Pancreas (tissue), 10 donors: ENCODE results near the gene RETREG2. TPM values are rescaled to one million over a fixed set of nuclear protein-coding genes. Genes with fewer than 3 reads are reported as not detected.

ENCODE experiments used
- ATAC-seq, 4 donors: fragments of 200-7000 bp; cut with Tn5 transposase; one replicate each; pipeline versions ENCODE4 v1.8.0 to v1.9.1; 2020; ENCODE audit warnings: mild to moderate bottlenecking in 4 of 4, moderate library complexity in 4 of 4
- DNase-seq, 6 donors: peaks; one replicate each; pipeline ENCODE4 v3.0.0-alpha.2; 2020
- FAIRE-seq: peaks from 2 replicates; lab custom pipeline; 2012; peaks lifted over from hg19 to GRCh38; lab: Jason Lieb, UNC
- H3K27ac ChIP-seq, 4 donors: fragments of 200-600 bp; sonication (generic); 1 replicate in 3 of 4; 2 replicates in 1 of 4; pipeline versions ENCODE4 v1.5.0 to v1.8.0; 2020
- H3K27me3 ChIP-seq, 4 donors: fragments of 200-600 bp; one replicate each; pipeline ENCODE4 v1.8.0; 2021
- H3K36me3 ChIP-seq, 3 donors: fragments of 200-600 bp; sonication (generic) in 1 of 3; one replicate each; pipeline versions ENCODE4 v1.5.0 to v1.8.0; 2020 to 2021
- H3K4me1 ChIP-seq, 3 donors: fragments of 200-600 bp; one replicate each; pipeline ENCODE4 v1.8.0; 2021
- H3K4me3 ChIP-seq, 4 donors: fragments of 200-600 bp; sonication (generic) in 2 of 4; one replicate each; pipeline versions ENCODE4 v1.5.0 to v1.8.0; 2020 to 2021
- H3K9me3 ChIP-seq, 4 donors: fragments of 200-600 bp; one replicate each; pipeline ENCODE4 v1.8.0; 2021
- WGBS, 2 donors: extraction: QIAGEN DNeasy Blood & Tissue Kit; methylation state at CpG; one replicate each; pipeline ENCODE4 v1.1.7; 2013; 5-methylcytosine and 5-hydroxymethylcytosine counted together
- intact Hi-C, 3 donors: fragments of 100-400 bp; cut with DNase I; formaldehyde crosslinking; loops; one replicate each; pipeline versions ENCODE4 v1.11.1 to v1.14.2; 2022
- polyA plus RNA-seq, 2 donors: library from polyadenylated mRNA; stranded (reverse); fragments of 200-250 nt; gene quantifications; one replicate each; pipeline ENCODE4 v1.2.3, GENCODE V29; 2013
- total RNA-seq, 6 donors: library from RNA; stranded (reverse); fragmentation: NEBNext Ultra II Directional in 4 of 6; extraction: Animal tissue kit (Norgen Biotek cat#: 25700) in 4 of 6; gene quantifications; one replicate each; pipeline versions ENCODE4 v1.2.1 to v1.2.4, GENCODE V29; 2021 to 2023
- TF ChIP-seq, protein P1 (sequence below), 4 donors: fragments of 200-600 bp; sonication (generic) in 3 of 4; IDR thresholded peaks; one replicate each; pipeline versions ENCODE4 v1.5.0 to v1.8.0; 2021; ENCODE audit warnings: antibody characterized with exemption in 4 of 4
- donor health status: healthy with polysubstance abuse.
- donor health status: DM: no; HTN: no; CAD: no; lungs with moderate emphysema.
- donor health status: DM: no; HTN: no; CAD: no.
- donor health status: control.
- donor health status: control.
- donor health status: Bipolar disorder and iron deficiency.
- donor health status: DM: yes; HTN: yes; CAD: no.
- donor health status: DM: no; HTN: no; CAD: no.
- donor health status: DM: no; HTN: no; CAD: no.
- donor health status: DM: yes; HTN: yes; CAD: no.

RETREG2 gene
- total and polyA plus RNA-seq, 8 donors, result 31.6 to 59.4 (median 46.2) TPM

DNA sequence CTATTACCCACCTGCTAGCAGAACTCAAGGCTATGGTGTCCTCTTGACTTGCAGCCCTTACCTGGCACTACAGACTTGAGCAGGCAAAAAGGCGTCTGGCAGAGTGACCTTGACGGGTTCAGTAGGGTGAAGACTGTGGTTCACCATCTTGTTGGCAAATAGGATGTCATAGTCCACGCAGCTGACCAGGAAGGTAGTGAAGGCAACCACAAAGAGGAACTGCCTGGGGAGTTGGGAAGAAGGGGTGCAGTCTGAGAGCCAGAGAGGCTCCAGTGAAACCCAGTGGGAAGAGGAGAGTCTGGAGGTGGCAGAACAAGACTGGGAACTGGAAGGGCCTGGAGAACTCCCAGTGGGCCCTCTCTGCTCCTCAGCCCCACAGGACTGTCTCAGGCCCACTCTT is 47.3 kb downstream of the RETREG2 start:
- ATAC-seq, result no peak

DNA sequence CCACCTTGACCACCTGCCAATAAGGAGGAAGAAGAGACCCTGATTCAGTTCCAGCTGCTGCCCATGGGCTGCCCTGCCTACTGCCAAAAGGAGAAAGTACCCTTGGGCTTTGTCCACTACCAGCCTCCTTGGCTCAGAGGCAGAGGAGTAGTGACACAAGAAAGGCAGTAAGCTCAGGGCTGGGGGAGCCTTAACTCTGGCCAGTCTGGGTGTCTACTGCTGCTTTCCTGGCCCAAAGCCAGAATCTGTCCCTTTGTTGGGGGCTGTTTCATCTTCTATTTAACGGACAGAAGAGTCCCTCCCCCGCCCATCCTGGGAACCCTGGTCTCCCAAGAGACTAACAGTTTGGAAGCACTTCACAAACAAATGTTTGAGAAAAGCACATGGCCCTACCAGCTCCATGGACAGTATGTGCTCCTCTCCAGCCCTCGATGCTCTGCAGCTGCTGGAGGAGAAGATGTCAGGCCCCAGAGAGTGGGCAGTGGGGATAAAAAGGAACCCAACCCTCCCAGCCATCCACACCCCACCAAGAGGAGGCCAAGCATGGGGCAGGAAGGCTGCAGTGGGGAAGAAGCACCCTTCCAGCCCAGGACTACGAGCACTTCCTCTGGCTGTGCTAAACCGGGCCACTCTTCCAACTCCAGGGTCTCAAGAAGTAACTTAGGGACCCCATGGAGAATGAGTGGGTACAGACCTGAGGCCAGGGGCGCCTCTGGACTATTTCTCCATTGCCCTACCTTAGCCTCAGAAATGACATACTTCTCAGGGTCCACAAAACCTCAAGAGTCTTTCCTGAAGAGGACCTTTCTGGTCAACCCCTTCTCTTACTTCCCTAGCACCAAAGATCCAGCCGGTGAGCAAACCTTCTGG is 50.2 kb downstream of the RETREG2 start:
- DNase-seq (no peak), ATAC-seq (no peak), FAIRE-seq (no peak)
- Histone ChIP-seq H3K36me3 (peaks cover 7 to 40% (median 30%) of the 10 kb centered on the region in 3 donors), H3K27ac (peak overlapping the region in 2 of 4 donors; percentile 91 to 95), H3K27me3 (no peaks in the 10 kb centered on the region), H3K4me3 (peak overlapping the region; percentile 58 to 89 (median 76)), H3K9me3 (no peaks in the 10 kb centered on the region), H3K4me1 (peaks cover 12 to 21% (median 16%) of the 10 kb centered on the region in 3 donors)
- TF ChIP-seq, protein P1, sequence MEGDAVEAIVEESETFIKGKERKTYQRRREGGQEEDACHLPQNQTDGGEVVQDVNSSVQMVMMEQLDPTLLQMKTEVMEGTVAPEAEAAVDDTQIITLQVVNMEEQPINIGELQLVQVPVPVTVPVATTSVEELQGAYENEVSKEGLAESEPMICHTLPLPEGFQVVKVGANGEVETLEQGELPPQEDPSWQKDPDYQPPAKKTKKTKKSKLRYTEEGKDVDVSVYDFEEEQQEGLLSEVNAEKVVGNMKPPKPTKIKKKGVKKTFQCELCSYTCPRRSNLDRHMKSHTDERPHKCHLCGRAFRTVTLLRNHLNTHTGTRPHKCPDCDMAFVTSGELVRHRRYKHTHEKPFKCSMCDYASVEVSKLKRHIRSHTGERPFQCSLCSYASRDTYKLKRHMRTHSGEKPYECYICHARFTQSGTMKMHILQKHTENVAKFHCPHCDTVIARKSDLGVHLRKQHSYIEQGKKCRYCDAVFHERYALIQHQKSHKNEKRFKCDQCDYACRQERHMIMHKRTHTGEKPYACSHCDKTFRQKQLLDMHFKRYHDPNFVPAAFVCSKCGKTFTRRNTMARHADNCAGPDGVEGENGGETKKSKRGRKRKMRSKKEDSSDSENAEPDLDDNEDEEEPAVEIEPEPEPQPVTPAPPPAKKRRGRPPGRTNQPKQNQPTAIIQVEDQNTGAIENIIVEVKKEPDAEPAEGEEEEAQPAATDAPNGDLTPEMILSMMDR (IDR thresholded peaks at IDR 0.05), result no peak
- intact Hi-C loops, result no loop called here
- 34 to 52% methylated on average over 7 of the region's 7 CpGs for WGBS, 2 donors

More for the DNA sequence above, 47.3 kb downstream of the RETREG2 start:
- no peak for FAIRE-seq
- no peak overlapping the region for H3K27ac ChIP-seq
- peaks cover 11 to 51% (median 33%) of the 10 kb centered on the region in 3 donors for H3K36me3 ChIP-seq
- WGBS, 2 donors, result 84% methylated on average over 3 of the region's 3 CpGs
- no peaks in the 10 kb centered on the region for H3K27me3 ChIP-seq
- intact Hi-C loops, result no loop called here
- H3K4me1 ChIP-seq, result peaks cover 8 to 12% (median 11%) of the 10 kb centered on the region in 3 donors
- no peaks in the 10 kb centered on the region for H3K9me3 ChIP-seq
- DNase-seq, result no peak
- H3K4me3 ChIP-seq, result no peak overlapping the region
- TF ChIP-seq, protein P1 (IDR thresholded peaks at IDR 0.05), result no peak

DNA sequence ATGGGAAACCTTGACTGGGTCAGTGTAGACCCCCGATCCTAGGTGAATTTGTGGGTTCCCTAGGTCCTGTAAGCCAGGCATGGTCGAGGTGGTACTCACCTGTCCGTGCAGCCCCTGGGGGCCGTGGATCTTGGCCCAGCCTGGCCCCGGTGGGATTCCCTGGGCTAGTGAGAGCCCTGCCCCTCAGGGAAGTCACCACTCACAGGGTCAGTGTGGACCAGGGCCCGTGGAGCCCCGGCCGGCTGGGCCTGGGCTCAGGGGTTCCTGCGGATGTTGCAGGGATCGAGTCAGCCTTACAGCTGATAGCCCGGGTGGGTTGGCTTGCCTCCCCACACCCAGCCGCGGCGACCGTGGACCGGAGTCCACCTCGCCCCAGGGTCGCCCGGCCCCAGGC is 50.8 kb downstream of the RETREG2 start:
- intact Hi-C loops, result no loop called here
- Histone ChIP-seq H3K9me3 (no peaks in the 10 kb centered on the region), H3K27ac (peak overlapping the region; percentile 91 to 95 (median 92)), H3K27me3 (no peaks in the 10 kb centered on the region), H3K36me3 (peaks cover 2 to 40% (median 29%) of the 10 kb centered on the region in 3 donors), H3K4me1 (peaks cover 12 to 21% (median 16%) of the 10 kb centered on the region in 3 donors), H3K4me3 (peak overlapping the region; percentile 58 to 89 (median 76))
- peak in 1 of 6 donors; percentile 89 for DNase-seq
- FAIRE-seq, result no peak
- peak in 3 of 4 donors; percentile 2 to 5 (median 3) for ATAC-seq
- 1 to 2% methylated on average over 19 of the region's 19 CpGs for WGBS, 2 donors
- TF ChIP-seq, protein P1 (IDR thresholded peaks at IDR 0.05), result no peak

DNA sequence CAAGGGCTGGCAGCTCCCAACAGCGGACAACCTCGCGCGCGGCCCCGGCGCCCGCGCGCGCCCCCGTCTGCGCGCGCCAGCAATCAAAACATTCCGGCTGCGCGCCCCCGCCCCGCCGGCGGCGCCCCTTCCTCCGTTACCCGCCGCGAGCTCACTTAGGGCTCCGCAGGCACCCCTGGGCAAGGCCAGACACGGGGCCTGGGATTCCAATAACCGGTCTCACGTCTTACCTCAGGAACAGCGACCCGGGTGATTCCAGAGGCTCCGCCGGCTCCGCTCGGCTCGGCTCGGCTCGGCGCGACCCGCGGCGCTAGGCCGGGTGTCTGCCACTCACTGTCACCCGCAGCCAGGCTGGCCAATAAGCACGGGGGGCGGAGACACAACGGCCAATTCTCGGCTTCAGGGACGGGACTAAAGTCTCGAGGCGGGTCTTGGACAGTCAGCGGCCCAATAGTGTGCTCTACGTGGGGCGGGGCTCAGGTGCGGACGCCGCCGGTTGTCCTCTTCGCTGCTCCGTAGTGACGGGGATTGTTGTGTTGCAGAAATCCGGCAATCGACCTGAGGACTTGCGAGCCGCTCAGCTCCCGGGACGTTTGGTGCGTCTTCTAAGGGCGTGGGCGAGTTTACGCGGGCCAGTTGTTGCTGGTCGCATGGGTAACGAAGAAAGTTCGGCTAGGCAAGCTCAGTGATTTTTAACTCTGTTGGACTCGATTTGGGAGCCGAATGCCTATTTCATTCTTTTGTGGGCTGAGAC is 51.4 kb downstream of the RETREG2 start, which contains the start of the genes ANKZF1 and ATG9A:
Gene ANKZF1, plus strand, starts transcription at position 502 of the 754 bp plus-strand sequence. CDS start 452 bp downstream, outside the sequence.
Gene ATG9A, minus strand, starts transcription at position 332 of the 754 bp plus-strand sequence. CDS start 1,612 bp downstream, outside the sequence.
- FAIRE-seq, result peak; percentile 67
- Histone ChIP-seq H3K4me1 (peaks cover 12 to 21% (median 16%) of the 10 kb centered on the region in 3 donors), H3K4me3 (peak within 1 kb of the TSS; percentile 58 to 89 (median 76)), H3K27me3 (no peaks in the 10 kb centered on the region), H3K9me3 (no peaks in the 10 kb centered on the region), H3K36me3 (peaks cover 3 to 40% (median 28%) of the 10 kb centered on the region in 3 donors), H3K27ac (peak within 1 kb of the TSS; percentile 91 to 95 (median 92))
- intact Hi-C loops, result no loop called here
- WGBS, 2 donors, result 0% methylated on average over 57 to 80 of the region's 80 CpGs
- TF ChIP-seq, protein P1 (IDR thresholded peaks at IDR 0.05), result no peak
- ATAC-seq, result peak; percentile 96 to 98 (median 97)
- DNase-seq, result peak; percentile 92 to 99 (median 99)
